ENCODE measurements around the gene INO80D.

DNA sequence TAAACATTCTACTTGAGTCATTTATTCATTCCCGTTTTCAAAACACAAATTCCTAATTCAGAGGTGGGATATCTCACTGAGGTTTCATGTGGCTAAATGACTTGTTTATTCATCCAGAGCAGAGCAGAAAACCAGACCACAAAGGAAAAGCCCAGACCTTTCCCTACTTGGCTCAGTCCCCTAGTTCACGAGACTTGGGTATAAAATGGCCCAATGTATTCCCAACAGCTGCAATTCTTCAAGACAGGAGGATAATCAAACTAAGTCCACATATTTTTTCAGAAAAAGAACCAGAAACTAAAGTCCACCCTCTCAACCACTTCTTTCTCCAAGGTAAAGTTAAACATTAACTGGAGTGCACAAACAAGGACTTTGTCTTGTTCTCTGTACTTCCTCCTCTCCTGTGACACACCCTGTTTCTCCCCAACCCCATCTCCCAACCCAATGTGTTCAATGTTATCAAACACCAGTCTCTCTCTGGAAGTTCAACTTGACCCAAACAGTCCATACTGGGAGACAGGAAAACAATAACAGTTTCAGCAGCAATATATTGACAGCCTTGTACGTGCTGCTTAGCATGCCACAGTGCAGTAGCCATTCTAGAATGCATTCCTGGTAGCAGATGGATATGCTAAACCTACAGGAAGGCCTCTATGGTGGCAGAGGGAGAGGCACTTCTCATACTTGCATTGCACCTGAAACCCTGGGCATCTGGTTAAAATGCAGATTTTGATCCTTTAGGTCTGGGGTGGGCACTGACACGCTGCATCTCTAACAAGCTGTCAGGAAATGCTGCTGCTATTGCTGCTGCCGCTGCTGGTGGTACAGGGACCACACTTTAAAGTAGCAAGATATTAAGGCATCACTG lies 110.7 kb downstream of the INO80D start:
- TF ChIP-seq, protein P1, sequence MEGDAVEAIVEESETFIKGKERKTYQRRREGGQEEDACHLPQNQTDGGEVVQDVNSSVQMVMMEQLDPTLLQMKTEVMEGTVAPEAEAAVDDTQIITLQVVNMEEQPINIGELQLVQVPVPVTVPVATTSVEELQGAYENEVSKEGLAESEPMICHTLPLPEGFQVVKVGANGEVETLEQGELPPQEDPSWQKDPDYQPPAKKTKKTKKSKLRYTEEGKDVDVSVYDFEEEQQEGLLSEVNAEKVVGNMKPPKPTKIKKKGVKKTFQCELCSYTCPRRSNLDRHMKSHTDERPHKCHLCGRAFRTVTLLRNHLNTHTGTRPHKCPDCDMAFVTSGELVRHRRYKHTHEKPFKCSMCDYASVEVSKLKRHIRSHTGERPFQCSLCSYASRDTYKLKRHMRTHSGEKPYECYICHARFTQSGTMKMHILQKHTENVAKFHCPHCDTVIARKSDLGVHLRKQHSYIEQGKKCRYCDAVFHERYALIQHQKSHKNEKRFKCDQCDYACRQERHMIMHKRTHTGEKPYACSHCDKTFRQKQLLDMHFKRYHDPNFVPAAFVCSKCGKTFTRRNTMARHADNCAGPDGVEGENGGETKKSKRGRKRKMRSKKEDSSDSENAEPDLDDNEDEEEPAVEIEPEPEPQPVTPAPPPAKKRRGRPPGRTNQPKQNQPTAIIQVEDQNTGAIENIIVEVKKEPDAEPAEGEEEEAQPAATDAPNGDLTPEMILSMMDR (conservative IDR thresholded peaks at IDR 0.05; ENCODE audit: low read depth in 2 of 2) = no peak
- TF ChIP-seq, protein P2, sequence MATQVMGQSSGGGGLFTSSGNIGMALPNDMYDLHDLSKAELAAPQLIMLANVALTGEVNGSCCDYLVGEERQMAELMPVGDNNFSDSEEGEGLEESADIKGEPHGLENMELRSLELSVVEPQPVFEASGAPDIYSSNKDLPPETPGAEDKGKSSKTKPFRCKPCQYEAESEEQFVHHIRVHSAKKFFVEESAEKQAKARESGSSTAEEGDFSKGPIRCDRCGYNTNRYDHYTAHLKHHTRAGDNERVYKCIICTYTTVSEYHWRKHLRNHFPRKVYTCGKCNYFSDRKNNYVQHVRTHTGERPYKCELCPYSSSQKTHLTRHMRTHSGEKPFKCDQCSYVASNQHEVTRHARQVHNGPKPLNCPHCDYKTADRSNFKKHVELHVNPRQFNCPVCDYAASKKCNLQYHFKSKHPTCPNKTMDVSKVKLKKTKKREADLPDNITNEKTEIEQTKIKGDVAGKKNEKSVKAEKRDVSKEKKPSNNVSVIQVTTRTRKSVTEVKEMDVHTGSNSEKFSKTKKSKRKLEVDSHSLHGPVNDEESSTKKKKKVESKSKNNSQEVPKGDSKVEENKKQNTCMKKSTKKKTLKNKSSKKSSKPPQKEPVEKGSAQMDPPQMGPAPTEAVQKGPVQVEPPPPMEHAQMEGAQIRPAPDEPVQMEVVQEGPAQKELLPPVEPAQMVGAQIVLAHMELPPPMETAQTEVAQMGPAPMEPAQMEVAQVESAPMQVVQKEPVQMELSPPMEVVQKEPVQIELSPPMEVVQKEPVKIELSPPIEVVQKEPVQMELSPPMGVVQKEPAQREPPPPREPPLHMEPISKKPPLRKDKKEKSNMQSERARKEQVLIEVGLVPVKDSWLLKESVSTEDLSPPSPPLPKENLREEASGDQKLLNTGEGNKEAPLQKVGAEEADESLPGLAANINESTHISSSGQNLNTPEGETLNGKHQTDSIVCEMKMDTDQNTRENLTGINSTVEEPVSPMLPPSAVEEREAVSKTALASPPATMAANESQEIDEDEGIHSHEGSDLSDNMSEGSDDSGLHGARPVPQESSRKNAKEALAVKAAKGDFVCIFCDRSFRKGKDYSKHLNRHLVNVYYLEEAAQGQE (IDR thresholded peaks at IDR 0.05; ENCODE audit: unreplicated experiment) = no peak
- no peak for TF ChIP-seq POLR2AphosphoS5 (IDR thresholded peaks at IDR 0.05; ENCODE audit: low read depth)
- no peak for TF ChIP-seq EZH2 (IDR thresholded peaks at IDR 0.05; ENCODE audit: low read depth, unreplicated experiment)
- no peak for TF ChIP-seq JUNB (IDR thresholded peaks at IDR 0.05; ENCODE audit: unreplicated experiment)
- no peak for TF ChIP-seq CREB1 (CRISPR knock-in tag; IDR thresholded peaks at IDR 0.05; ENCODE audit: low read depth)
- TF ChIP-seq EZH2phosphoT487 (IDR thresholded peaks at IDR 0.05; ENCODE audit: unreplicated experiment) = no peak
- TF ChIP-seq NANOG (IDR thresholded peaks at IDR 0.05; ENCODE audit: borderline replicate concordance) = no peak
- TF ChIP-seq, protein P3, sequence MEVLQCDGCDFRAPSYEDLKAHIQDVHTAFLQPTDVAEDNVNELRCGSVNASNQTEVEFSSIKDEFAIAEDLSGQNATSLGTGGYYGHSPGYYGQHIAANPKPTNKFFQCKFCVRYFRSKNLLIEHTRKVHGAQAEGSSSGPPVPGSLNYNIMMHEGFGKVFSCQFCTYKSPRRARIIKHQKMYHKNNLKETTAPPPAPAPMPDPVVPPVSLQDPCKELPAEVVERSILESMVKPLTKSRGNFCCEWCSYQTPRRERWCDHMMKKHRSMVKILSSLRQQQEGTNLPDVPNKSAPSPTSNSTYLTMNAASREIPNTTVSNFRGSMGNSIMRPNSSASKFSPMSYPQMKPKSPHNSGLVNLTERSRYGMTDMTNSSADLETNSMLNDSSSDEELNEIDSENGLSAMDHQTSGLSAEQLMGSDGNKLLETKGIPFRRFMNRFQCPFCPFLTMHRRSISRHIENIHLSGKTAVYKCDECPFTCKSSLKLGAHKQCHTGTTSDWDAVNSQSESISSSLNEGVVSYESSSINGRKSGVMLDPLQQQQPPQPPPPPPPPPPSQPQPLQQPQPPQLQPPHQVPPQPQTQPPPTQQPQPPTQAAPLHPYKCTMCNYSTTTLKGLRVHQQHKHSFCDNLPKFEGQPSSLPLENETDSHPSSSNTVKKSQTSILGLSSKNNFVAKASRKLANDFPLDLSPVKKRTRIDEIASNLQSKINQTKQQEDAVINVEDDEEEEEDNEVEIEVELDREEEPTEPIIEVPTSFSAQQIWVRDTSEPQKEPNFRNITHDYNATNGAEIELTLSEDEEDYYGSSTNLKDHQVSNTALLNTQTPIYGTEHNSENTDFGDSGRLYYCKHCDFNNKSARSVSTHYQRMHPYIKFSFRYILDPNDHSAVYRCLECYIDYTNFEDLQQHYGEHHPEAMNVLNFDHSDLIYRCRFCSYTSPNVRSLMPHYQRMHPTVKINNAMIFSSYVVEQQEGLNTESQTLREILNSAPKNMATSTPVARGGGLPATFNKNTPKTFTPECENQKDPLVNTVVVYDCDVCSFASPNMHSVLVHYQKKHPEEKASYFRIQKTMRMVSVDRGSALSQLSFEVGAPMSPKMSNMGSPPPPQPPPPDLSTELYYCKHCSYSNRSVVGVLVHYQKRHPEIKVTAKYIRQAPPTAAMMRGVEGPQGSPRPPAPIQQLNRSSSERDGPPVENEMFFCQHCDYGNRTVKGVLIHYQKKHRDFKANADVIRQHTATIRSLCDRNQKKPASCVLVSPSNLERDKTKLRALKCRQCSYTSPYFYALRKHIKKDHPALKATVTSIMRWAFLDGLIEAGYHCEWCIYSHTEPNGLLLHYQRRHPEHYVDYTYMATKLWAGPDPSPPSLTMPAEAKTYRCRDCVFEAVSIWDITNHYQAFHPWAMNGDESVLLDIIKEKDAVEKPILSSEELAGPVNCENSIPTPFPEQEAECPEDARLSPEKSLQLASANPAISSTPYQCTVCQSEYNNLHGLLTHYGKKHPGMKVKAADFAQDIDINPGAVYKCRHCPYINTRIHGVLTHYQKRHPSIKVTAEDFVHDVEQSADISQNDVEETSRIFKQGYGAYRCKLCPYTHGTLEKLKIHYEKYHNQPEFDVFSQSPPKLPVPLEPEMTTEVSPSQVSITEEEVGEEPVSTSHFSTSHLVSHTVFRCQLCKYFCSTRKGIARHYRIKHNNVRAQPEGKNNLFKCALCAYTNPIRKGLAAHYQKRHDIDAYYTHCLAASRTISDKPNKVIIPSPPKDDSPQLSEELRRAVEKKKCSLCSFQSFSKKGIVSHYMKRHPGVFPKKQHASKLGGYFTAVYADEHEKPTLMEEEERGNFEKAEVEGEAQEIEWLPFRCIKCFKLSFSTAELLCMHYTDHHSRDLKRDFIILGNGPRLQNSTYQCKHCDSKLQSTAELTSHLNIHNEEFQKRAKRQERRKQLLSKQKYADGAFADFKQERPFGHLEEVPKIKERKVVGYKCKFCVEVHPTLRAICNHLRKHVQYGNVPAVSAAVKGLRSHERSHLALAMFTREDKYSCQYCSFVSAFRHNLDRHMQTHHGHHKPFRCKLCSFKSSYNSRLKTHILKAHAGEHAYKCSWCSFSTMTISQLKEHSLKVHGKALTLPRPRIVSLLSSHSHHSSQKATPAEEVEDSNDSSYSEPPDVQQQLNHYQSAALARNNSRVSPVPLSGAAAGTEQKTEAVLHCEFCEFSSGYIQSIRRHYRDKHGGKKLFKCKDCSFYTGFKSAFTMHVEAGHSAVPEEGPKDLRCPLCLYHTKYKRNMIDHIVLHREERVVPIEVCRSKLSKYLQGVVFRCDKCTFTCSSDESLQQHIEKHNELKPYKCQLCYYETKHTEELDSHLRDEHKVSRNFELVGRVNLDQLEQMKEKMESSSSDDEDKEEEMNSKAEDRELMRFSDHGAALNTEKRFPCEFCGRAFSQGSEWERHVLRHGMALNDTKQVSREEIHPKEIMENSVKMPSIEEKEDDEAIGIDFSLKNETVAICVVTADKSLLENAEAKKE (CRISPR knock-in tag; IDR thresholded peaks at IDR 0.05) = no peak
- TF ChIP-seq, protein P4, sequence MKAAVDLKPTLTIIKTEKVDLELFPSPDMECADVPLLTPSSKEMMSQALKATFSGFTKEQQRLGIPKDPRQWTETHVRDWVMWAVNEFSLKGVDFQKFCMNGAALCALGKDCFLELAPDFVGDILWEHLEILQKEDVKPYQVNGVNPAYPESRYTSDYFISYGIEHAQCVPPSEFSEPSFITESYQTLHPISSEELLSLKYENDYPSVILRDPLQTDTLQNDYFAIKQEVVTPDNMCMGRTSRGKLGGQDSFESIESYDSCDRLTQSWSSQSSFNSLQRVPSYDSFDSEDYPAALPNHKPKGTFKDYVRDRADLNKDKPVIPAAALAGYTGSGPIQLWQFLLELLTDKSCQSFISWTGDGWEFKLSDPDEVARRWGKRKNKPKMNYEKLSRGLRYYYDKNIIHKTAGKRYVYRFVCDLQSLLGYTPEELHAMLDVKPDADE (IDR thresholded peaks at IDR 0.05) = no peak
- no peak for TF ChIP-seq ZNF331 (CRISPR knock-in tag; IDR thresholded peaks at IDR 0.05; ENCODE audit: low read depth)

Data from GM23338 (cell line).